A673 (cell line): Measurements from ENCODE around the gene C15orf61.

Experiments used
- CTCF ChIP-seq: fragments of 300-800, 200-600 bp; sonication (generic); conservative IDR thresholded peaks from 2 replicates; pipeline ENCODE4 v1.5.1; 2017; ENCODE audit warnings: low read depth, mild to moderate bottlenecking, antibody characterized with exemption, low read length, moderate library complexity, mixed read lengths
- EZH2 ChIP-seq: fragments of 200-600 bp; sonication (generic); IDR thresholded peaks from 2 replicates; pipeline ENCODE4 v1.6.1; 2017; ENCODE audit warnings: borderline replicate concordance, low read depth, mild to moderate bottlenecking, mixed read lengths, antibody characterized with exemption, low read length; ENCODE audit not compliant: poor library complexity, severe bottlenecking

GRCh38 chr15:67578020-67578600 lies 57.2 kb downstream of the C15orf61 start:
- no peak for TF ChIP-seq CTCF
- TF ChIP-seq EZH2 = no peak
